Natural killer cell (primary cell): ENCODE measurements around the gene PGLYRP3. TPM values are rescaled to one million over a fixed set of nuclear protein-coding genes. Genes with fewer than 3 reads are reported as not detected.

Experiments used
- ATAC-seq, 3 donors: fragments of 150-1000 bp in 2 of 3; fragments of 200-7000 bp in 1 of 3; cut with Tn5 transposase; 1 replicate in 1 of 3; 2 replicates in 2 of 3; pipeline ENCODE4 v1.10.0; 2021; ENCODE audit warnings: mild to moderate bottlenecking in 2 of 3, moderate library complexity in 2 of 3
- DNase-seq, 2 donors: peaks; one replicate each; pipeline versions ENCODE4 v3.0.0 to v3.0.0-alpha.2; 2013 to 2021; ENCODE audit warnings: mixed read lengths in 1 of 2
- H3K27ac ChIP-seq: one replicate; pipeline ENCODE4 v1.5.1; 2013; ENCODE audit warnings: mild to moderate bottlenecking, low read length
- H3K27me3 ChIP-seq: one replicate; pipeline ENCODE4 v1.6.1; 2013; ENCODE audit warnings: low read length; ENCODE audit not compliant: control insufficient read depth, insufficient read depth
- H3K36me3 ChIP-seq: one replicate; pipeline ENCODE4 v1.6.1; 2013; ENCODE audit warnings: low read length; ENCODE audit not compliant: control insufficient read depth, insufficient read depth
- H3K4me1 ChIP-seq: one replicate; pipeline ENCODE4 v1.6.1; 2013; ENCODE audit warnings: low read length; ENCODE audit not compliant: control insufficient read depth, insufficient read depth
- H3K4me3 ChIP-seq: one replicate; pipeline ENCODE4 v1.5.1; 2013; ENCODE audit warnings: low read length
- H3K9me3 ChIP-seq: one replicate; pipeline ENCODE4 v1.6.1; 2013; ENCODE audit warnings: low read length; ENCODE audit not compliant: control insufficient read depth, insufficient read depth
- H3K27ac Mint-ChIP-seq, 2 donors: one replicate each; pipeline ENCODE4 v1.8.0; 2022; ENCODE audit warnings: mild to moderate bottlenecking in 2 of 2, mixed read lengths in 2 of 2, moderate library complexity in 1 of 2
- H3K27me3 Mint-ChIP-seq, 2 donors: one replicate each; pipeline ENCODE4 v1.8.0; 2022; ENCODE audit warnings: low read depth in 2 of 2, mixed read lengths in 2 of 2
- H3K36me3 Mint-ChIP-seq: one replicate; pipeline ENCODE4 v1.8.0; 2022; ENCODE audit warnings: mixed read lengths
- H3K4me1 Mint-ChIP-seq, 2 donors: one replicate each; pipeline ENCODE4 v1.8.0; 2022; ENCODE audit warnings: mixed read lengths in 2 of 2
- H3K4me3 Mint-ChIP-seq: one replicate; pipeline ENCODE4 v1.8.0; 2022; ENCODE audit warnings: mild to moderate bottlenecking, moderate library complexity, mixed read lengths
- H3K9me3 Mint-ChIP-seq, 2 donors: one replicate each; pipeline ENCODE4 v1.8.0; 2022; ENCODE audit warnings: mixed read lengths in 2 of 2
- CTCF ChIP-seq: fragments of 200-600 bp; IDR thresholded peaks from one replicate; pipeline ENCODE4 v1.8.0; 2022; ENCODE audit warnings: antibody characterized with exemption
- WGBS: methylation state at CpG from one replicate; pipeline ENCODE4 v1.1.7; 2013; ENCODE audit warnings: missing lambda C conversion rate; ENCODE audit not compliant: insufficient coverage; 5-methylcytosine and 5-hydroxymethylcytosine counted together
- intact Hi-C: fragments of 100-400 bp; cut with micrococcal nuclease; formaldehyde crosslinking; loops from one replicate; pipeline ENCODE4 v1.14.2; 2022
- total RNA-seq, 4 donors: library from RNA; stranded (reverse); fragments of 120-200 nt in 1 of 4; gene quantifications; one replicate each; pipeline versions ENCODE4 v1.2.3 to v1.2.4, GENCODE V29; 2013 to 2022

The PGLYRP3 gene
- total RNA-seq, 3 donors from 2014 or later (not counting 1 experiment from before 2014, with no cell fraction given), result not detected

GRCh38 chr1:153355445-153356071 lies 42.8 kb upstream of the PGLYRP3 start:
- no peak overlapping the region for H3K4me3 ChIP-seq
- H3K9me3 ChIP-seq, result no peaks in the 10 kb centered on the region
- Mint-ChIP-seq H3K4me1 (peaks cover 0 to 8% of the 10 kb centered on the region in 2 donors), H3K36me3 (no peaks in the 10 kb centered on the region), H3K27me3 (peaks cover 5 to 18% of the 10 kb centered on the region in 2 donors), H3K9me3 (no peaks in the 10 kb centered on the region), H3K27ac (no peak overlapping the region), H3K4me3 (no peak overlapping the region)
- peaks cover 2% of the 10 kb centered on the region for H3K27me3 ChIP-seq
- intact Hi-C loops, result no loop called here
- TF ChIP-seq CTCF, result no peak
- H3K4me1 ChIP-seq, result peaks cover 7% of the 10 kb centered on the region
- DNase-seq (peak in 1 of 2 donors; percentile 54), ATAC-seq (peak in 2 of 3 donors; percentile 62 to 69)
- no peaks in the 10 kb centered on the region for H3K36me3 ChIP-seq
- H3K27ac ChIP-seq, result no peak overlapping the region
- WGBS, result 50% methylated on average over 9 of the region's 10 CpGs

- intact Hi-C loops, result no loop called here
- peaks cover 7% of the 10 kb centered on the region for H3K4me1 ChIP-seq
- no peaks in the 10 kb centered on the region for H3K9me3 Mint-ChIP-seq
- no peak overlapping the region for H3K27ac Mint-ChIP-seq
- no peak overlapping the region for H3K4me3 Mint-ChIP-seq
- H3K27me3 Mint-ChIP-seq, result peaks cover 5 to 18% of the 10 kb centered on the region in 2 donors
- peaks cover 2% of the 10 kb centered on the region for H3K27me3 ChIP-seq
- H3K9me3 ChIP-seq, result no peaks in the 10 kb centered on the region
- no peaks in the 10 kb centered on the region for H3K36me3 Mint-ChIP-seq
- WGBS, result 82% methylated on average over 8 of the region's 8 CpGs
- no peak for ATAC-seq
- peaks cover 0 to 8% of the 10 kb centered on the region in 2 donors for H3K4me1 Mint-ChIP-seq
- no peak for DNase-seq
- H3K27ac ChIP-seq, result no peak overlapping the region
- TF ChIP-seq CTCF, result no peak
- no peak overlapping the region for H3K4me3 ChIP-seq
- no peaks in the 10 kb centered on the region for H3K36me3 ChIP-seq
Observed at GRCh38 chr1:153354515-153355193, 41.9 kb upstream of the PGLYRP3 start.

- intact Hi-C loops, result loop anchor here (2.0 kb wide), 1 partner anchor 51 kb away; no protein-coding TSS in a partner anchor
- WGBS, result 80% methylated on average over 7 of the region's 7 CpGs
Observed at GRCh38 chr1:153353226-153353947, 40.6 kb upstream of the PGLYRP3 start.

More at GRCh38 chr1:153353226-153353947, 40.6 kb upstream of the PGLYRP3 start:
- H3K27me3 ChIP-seq, result peaks cover 2% of the 10 kb centered on the region
- DNase-seq (no peak), ATAC-seq (no peak)
- Mint-ChIP-seq H3K4me1 (peaks cover 0 to 8% of the 10 kb centered on the region in 2 donors), H3K36me3 (no peaks in the 10 kb centered on the region), H3K27ac (no peak overlapping the region), H3K27me3 (peaks cover 17 to 21% of the 10 kb centered on the region in 2 donors), H3K4me3 (no peak overlapping the region), H3K9me3 (no peaks in the 10 kb centered on the region)
- no peak overlapping the region for H3K4me3 ChIP-seq
- peaks cover 7% of the 10 kb centered on the region for H3K4me1 ChIP-seq
- no peak for TF ChIP-seq CTCF
- no peaks in the 10 kb centered on the region for H3K9me3 ChIP-seq
- no peak overlapping the region for H3K27ac ChIP-seq
- no peaks in the 10 kb centered on the region for H3K36me3 ChIP-seq
